Neutrophil (primary cell): ENCODE results near the gene PKP4.

Experiments
- H3K27ac ChIP-seq: fragments of 200-600 bp; sonication (generic); 2 replicates; pipeline ENCODE4 v1.5.1; 2016; ENCODE audit warnings: mild to moderate bottlenecking, moderate library complexity
- H3K27me3 ChIP-seq: fragments of 200-600 bp; sonication (generic); 2 replicates; pipeline ENCODE4 v1.6.0; 2016; ENCODE audit warnings: mild to moderate bottlenecking
- H3K36me3 ChIP-seq: fragments of 200-600 bp; sonication (generic); 2 replicates; pipeline ENCODE4 v1.5.1; 2017
- H3K4me1 ChIP-seq, 2 experiments: fragments of 200-600 bp in 1 of 2; sonication (generic) in 1 of 2; 1 replicate in 1 of 2; 2 replicates in 1 of 2; pipeline versions ENCODE4 v1.5.1 to v1.6.1; 2013 to 2016; ENCODE audit warnings: low read depth in 1 of 2, low read length in 1 of 2, mild to moderate bottlenecking in 1 of 2, moderate library complexity in 1 of 2; ENCODE audit not compliant: control insufficient read depth in 1 of 2, insufficient read depth in 1 of 2
- H3K4me3 ChIP-seq, 2 experiments: fragments of 200-600 bp in 1 of 2; sonication (generic) in 1 of 2; 1 replicate in 1 of 2; 2 replicates in 1 of 2; pipeline ENCODE4 v1.5.1; 2013 to 2016; ENCODE audit warnings: low read depth in 1 of 2, low read length in 1 of 2, mild to moderate bottlenecking in 1 of 2, moderate library complexity in 1 of 2
- H3K9me3 ChIP-seq: fragments of 200-600 bp; sonication (generic); 2 replicates; pipeline ENCODE4 v1.5.1; 2016
- TF ChIP-seq, protein P1 (sequence below): fragments of 200-600 bp; sonication (generic); IDR thresholded peaks from 2 replicates; pipeline ENCODE4 v1.5.1; 2016; ENCODE audit warnings: antibody characterized with exemption

PKP4 gene

DNA sequence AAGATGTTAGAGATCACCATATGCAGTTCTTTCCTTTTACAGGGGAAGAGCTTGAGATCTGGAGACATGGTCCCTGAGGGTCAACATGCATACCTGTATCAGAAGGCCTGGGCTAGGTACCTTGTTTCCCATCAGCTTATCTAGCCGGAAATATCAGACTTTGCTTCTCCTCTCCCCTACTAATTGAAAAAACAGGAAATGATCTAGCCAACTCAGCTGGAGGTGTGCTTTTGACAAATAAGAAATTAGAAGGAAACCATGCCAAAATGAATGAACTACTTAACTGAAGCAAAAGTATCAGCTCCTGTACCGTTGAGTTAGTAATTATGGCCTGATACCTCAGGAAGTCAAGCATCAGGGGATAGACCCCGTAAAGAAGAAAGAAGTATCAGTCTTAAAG lies 20.4 kb downstream of the PKP4 start:
- Histone ChIP-seq H3K36me3 (peaks cover 11% of the 10 kb centered on the region), H3K27ac (no peak overlapping the region), H3K4me1 (no peaks in the 10 kb centered on the region), H3K27me3 (no peaks in the 10 kb centered on the region), H3K9me3 (no peaks in the 10 kb centered on the region), H3K4me3 (no peak overlapping the region)
- TF ChIP-seq, protein P1, sequence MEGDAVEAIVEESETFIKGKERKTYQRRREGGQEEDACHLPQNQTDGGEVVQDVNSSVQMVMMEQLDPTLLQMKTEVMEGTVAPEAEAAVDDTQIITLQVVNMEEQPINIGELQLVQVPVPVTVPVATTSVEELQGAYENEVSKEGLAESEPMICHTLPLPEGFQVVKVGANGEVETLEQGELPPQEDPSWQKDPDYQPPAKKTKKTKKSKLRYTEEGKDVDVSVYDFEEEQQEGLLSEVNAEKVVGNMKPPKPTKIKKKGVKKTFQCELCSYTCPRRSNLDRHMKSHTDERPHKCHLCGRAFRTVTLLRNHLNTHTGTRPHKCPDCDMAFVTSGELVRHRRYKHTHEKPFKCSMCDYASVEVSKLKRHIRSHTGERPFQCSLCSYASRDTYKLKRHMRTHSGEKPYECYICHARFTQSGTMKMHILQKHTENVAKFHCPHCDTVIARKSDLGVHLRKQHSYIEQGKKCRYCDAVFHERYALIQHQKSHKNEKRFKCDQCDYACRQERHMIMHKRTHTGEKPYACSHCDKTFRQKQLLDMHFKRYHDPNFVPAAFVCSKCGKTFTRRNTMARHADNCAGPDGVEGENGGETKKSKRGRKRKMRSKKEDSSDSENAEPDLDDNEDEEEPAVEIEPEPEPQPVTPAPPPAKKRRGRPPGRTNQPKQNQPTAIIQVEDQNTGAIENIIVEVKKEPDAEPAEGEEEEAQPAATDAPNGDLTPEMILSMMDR = no peak

DNA sequence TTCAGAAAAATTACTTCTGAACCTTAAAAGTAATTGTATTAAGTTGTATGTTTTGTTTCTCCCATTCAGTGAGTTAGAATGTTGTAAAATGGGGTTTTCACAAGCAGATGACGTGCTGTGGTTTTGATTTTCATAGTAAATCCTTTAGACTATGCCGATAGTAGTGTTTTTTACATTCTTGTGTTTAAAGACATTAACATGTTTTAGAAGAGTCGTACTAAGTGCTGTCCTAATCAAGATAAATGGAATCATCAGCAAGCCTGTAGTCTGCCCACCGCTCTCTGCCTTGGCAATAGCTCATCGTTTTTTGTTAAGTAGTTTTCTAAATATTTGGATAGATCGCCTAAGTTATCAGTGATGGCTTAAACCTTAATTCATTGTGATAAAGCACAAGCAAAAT lies 21.5 kb downstream of the PKP4 start:
- no peak overlapping the region for H3K4me3 ChIP-seq
- no peaks in the 10 kb centered on the region for H3K4me1 ChIP-seq
- H3K9me3 ChIP-seq = no peaks in the 10 kb centered on the region
- TF ChIP-seq, protein P1 = no peak
- no peaks in the 10 kb centered on the region for H3K27me3 ChIP-seq
- peaks cover 11% of the 10 kb centered on the region for H3K36me3 ChIP-seq
- H3K27ac ChIP-seq = no peak overlapping the region

DNA sequence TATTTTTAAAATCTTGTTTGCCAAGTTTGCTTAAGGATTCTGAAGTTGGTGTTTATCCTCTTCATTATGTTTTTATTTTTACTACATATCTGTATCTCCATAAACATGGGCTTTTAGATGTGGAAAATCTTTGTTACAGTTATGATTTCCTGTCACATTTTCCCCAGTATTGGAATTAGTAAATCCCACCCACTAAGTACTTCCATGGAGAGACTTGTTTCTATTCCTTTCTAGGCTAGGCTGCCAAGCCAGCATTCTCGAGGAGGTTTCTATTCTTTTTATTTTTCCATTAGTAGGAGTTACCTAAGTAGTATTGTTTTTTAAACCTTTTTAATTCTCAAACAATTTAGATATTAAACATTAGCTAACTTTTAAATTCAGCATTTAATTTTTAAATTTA lies 22.1 kb downstream of the PKP4 start:
- Histone ChIP-seq H3K4me1 (no peaks in the 10 kb centered on the region), H3K27ac (no peak overlapping the region), H3K27me3 (no peaks in the 10 kb centered on the region), H3K36me3 (peaks cover 11% of the 10 kb centered on the region), H3K9me3 (no peaks in the 10 kb centered on the region), H3K4me3 (no peak overlapping the region)
- TF ChIP-seq, protein P1 = no peak

DNA sequence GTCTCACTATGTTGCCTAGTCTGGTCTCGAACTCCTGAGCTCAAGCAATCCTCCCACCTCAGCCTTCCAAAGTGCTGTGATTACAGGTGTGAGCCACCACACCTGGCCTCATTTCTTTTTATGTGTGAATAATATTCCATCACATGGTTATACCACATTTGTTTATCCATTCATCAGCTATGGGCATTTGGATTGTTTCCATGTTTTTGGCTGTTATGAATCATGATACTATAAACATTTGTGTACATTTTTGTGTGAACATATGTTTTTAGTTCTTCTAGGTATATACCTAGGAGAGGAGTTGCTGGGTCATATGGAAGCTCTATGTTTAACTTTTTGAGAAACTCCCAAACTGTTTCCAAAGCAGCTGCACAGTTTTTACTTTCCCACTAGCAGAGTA lies 24.4 kb downstream of the PKP4 start:
- H3K4me1 ChIP-seq = peaks cover 5 to 7% of the 10 kb centered on the region in 2 experiments
- no peak overlapping the region for H3K4me3 ChIP-seq
- no peaks in the 10 kb centered on the region for H3K36me3 ChIP-seq
- H3K27me3 ChIP-seq = no peaks in the 10 kb centered on the region
- TF ChIP-seq, protein P1 = no peak
- H3K27ac ChIP-seq = no peak overlapping the region
- no peaks in the 10 kb centered on the region for H3K9me3 ChIP-seq

DNA sequence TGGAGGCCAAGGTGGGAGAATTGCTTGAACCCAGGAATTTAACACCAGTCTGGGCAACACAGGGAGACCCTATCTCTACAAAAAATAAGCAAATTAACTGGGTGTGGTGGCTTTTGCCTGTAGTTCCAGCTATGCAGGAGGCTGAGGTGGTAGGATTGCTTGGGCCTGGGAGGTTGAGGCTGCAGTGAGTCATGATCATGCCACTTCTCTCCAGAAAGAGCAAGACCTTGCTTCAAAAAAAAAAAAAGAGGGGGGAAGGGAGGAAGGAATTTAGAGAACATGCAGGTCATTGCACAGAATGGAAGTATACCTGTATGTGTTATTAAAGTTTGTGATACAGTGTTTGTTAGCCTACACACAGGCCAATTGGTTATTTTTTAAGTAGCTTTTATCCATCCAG lies 25.8 kb downstream of the PKP4 start:
- no peaks in the 10 kb centered on the region for H3K36me3 ChIP-seq
- H3K27me3 ChIP-seq = no peaks in the 10 kb centered on the region
- H3K27ac ChIP-seq = no peak overlapping the region
- H3K4me3 ChIP-seq = no peak overlapping the region
- H3K4me1 ChIP-seq = peaks cover 5 to 7% of the 10 kb centered on the region in 2 experiments
- TF ChIP-seq, protein P1 = no peak
- H3K9me3 ChIP-seq = no peaks in the 10 kb centered on the region
